Midbrain (tissue), 1 donor: Measurements from ENCODE around the gene MUC4.
"Not testable (repeated sequence)": the region's sequence is repeated elsewhere in the genome, so short reads cannot be mapped to it uniquely, and the experiment has no call there.

Experiments
- DNase-seq: peaks from one replicate; lab custom pipeline; 2025; lab: John Stamatoyannopoulos, UW

The MUC4 gene

DNA sequence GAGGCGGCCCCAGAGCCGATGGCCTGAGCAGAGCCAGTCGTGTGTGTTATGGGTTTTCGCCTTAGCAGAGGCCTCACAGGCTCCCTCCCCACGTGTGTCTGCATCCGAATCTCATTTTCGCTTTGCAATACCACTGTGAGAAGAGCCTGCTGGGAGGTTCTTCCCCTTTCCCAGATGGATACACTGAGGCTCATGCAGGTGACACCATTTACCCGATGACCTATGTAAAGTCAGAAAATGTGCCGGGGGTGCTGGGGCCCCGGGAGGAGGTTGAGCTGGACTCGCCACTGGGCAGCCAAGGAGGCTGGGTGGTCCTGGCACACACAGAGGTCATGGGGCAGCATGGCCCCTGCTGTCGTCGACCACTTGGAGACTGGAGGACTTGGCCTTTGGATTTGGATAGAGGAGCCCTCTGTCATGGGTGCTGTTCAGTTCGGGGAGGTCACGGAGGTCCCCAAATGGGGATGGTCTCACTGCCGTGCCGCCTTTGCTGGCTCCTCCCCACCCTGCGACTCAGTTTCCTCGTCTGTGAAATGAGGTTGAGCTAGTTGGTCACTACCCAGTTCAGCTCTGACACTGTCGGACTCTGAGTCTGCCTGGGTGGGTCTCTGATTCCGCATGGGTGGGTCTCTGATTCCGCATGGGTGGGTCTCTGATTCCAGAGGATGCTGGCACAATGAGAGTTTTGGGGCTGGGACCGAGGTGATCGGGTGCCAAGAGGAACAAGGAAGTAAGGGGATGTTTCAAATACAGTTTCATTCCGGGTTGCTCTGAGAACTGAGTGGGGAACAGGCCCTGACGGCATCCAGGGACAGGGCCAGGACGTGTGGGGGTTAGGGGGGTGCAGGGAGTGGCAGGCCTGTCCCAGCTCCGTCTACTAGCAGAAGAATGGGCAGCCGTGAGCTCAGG lies 23.2 kb upstream of the MUC4 start:
- DNase-seq = no peak

GRCh38 chr3:195829897-195830254 lies 18.1 kb upstream of the MUC4 start:
- DNase-seq = no peak

- no peak for DNase-seq
Measured at GRCh38 chr3:195828762-195829161, 17.0 kb upstream of the MUC4 start.

DNA sequence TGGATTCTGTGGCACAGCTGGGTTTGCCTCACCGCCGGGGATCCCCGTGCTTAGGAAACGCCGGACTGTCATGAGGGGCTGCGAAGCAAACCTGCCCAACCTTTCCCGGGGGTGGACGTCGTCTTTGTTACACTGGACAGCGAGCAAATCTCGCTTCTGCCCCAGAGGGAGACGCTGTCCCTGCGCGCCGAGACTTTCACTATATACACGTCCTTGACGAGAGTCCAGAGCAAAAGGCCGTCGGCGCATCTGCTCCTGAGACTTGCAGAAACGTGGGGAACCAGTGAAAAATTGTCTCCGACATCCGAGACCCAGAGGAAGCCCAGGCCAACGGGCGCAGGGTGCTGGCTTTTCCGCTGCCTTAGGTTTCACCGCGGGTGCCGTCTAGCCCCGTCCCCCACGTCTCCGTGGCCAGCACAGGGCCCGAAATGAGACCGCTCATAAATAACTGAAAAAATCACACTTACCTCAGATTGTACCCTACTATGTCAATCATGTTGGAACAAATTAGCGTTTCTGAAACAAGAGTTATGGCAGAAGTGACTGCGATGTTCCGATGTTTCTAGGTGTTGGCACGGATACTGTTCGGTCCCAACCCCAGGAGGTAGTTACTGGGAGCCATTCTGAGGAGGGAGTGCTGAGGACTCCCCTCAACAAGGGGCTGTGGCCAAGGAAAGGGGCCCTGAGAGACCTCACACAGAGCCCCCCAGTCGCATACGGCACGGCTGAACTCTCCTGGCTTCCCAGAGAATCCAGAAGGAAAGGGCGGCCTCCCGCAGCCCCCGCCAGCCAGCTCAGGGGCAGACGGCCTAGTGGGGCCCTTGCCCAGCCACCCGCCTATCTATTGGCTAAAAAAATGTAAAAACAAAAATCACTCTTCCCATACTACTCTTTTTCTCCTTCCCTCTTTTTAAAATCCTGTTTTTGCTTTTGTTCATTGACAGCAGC lies 14.4 kb upstream of the MUC4 start:
- no peak for DNase-seq

GRCh38 chr3:195825191-195825588 lies 13.5 kb upstream of the MUC4 start:
- no peak for DNase-seq

GRCh38 chr3:195824425-195825190 lies 12.9 kb upstream of the MUC4 start:
- DNase-seq = not testable (repeated sequence)

DNA sequence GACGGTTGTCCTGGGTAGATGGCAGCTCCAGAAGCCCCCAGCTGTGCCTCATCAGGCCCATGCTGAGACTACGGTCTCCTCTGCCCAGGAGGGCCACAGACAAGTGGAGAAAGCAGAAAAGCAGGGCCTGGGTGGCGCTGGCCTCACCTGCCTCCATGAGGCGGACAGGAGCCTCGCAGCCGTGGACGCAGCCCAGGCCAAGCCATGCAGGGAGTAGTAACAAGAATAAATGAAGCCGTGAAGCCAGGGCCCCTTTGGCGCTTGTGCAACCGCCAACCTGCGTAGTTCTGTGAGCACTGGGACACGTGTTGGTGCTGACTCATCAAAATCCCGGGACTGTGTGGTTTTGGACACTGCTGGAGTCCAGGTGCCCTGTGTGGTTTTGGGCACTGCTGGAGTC lies 12.3 kb upstream of the MUC4 start:
- DNase-seq = no peak

- no peak for DNase-seq
Measured at GRCh38 chr3:195823280-195823679, 11.6 kb upstream of the MUC4 start.

DNA sequence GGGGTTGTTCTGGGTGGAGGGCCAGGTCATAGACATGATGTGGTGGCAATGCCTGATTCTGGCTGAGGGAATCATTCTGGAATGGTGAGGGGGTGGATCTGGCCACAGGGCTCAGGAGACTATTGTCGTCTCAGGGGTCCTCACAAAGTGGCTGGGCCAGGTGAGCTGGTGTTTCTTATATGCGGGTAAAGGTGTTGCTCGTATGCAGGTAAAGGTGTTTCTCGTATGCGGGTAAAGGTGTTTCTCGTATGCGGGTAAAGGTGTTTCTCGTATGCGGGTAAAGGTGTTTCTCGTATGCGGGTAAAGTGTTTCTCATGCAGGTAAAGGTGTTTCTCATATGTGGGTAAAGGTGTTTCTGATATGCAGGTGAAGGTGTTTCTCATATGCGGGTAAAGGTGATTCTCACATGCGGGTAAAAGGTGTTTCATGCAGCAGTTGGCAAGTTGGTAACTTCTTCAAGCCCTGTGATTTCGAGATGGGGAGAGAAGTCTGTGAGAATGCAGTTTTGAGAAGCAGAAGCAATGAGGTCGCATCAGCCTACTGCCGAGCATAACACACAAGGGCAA lies 10.5 kb upstream of the MUC4 start:
- no peak for DNase-seq

DNA sequence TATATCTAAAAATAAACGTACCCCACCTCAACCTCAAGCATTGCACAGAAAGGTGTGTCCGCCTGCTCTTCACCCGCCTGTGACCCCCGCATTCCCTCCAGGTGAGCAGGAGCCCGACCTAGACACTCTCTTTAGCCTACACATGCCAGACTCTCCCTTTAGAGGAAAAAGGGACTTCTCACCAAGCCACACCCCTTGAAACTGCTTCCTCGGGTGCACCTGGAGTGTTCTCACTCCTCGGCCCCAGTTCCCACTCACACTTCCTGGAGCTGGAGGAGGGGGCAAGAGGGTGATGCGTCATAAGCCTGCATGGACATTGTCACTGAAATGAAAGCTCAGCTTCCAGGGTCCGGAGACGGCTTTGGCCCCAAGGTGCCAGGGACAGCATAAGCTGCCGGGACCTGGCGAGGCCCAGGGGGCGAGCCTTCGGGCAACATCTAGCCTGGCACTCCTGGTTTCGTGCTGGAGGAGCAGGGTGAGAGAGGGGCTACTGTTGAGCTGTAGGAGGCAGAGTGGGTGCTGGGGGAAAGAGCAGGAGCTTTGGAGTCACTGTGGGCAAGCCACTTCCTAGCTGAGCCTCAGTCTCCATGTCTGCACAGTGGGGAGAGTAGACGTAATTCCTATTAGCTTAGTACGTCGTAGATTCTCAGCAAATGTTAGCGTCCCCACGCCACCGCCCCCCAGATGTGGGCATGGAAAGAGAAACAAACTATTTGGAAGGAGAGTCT lies 9.8 kb upstream of the MUC4 start:
- DNase-seq = no peak

DNA sequence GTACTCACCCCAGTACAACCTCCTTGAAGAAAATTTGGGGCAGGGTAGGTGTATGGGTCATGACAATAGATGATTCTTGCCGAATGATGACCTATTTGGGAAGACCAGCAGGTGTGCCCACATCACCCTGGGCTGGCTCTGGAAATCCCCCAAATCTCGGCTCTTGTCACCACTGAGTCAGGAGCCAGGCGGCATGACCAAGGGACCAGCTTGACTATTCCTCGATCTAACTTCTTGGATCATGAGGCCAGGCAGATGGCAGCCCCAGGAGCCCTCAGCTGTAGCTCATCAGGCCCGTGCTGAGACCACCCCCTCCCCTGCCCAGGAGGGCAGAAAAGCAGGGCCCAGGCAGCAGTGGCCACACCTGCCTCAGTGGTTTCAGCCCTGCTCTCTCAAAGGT lies 9.2 kb upstream of the MUC4 start:
- DNase-seq = no peak

DNA sequence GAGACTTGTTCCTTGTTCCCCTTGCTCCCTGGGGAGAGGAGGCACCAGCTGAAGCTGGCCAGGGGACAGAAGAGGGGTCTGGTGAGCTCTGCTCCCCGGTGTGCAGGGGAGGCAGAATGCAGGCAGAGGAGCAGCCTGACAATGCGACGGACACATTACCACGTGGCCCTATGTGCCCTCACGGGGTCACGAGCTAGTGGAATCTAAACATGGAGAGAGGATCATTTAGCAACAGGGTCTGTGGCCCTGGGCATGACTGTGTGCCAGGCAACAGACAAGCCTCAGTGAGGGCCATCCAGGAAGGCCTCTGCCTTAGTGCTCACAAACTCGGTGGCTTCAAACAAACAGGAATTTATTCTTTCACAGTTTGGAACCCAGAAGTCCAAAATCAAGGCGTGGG lies 8.5 kb upstream of the MUC4 start:
- DNase-seq = no peak

DNA sequence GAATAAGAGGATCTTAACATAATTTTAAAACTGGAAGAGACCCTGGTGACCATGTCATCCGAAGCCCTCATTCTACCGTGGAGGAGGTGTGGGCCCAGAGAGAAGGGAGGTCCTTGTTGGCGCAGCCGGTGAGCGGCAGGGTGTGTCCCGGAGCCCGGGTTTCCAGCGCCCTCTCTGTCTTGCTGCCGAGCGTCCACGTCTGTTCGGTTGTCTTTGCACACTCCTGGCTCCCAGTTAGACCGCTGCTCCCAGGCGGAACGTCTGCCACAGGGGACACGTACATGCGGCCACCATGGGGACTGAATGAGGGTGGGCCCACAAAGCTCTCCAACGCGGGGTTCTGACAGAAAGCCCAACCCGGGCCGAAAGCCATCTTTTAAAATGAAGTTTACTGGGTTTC lies 6.6 kb upstream of the MUC4 start:
- no peak for DNase-seq

GRCh38 chr3:195817578-195818135 lies 5.9 kb upstream of the MUC4 start:
- no peak for DNase-seq

- DNase-seq = not testable (repeated sequence)
Measured at GRCh38 chr3:195816276-195816913, 4.7 kb upstream of the MUC4 start.

DNA sequence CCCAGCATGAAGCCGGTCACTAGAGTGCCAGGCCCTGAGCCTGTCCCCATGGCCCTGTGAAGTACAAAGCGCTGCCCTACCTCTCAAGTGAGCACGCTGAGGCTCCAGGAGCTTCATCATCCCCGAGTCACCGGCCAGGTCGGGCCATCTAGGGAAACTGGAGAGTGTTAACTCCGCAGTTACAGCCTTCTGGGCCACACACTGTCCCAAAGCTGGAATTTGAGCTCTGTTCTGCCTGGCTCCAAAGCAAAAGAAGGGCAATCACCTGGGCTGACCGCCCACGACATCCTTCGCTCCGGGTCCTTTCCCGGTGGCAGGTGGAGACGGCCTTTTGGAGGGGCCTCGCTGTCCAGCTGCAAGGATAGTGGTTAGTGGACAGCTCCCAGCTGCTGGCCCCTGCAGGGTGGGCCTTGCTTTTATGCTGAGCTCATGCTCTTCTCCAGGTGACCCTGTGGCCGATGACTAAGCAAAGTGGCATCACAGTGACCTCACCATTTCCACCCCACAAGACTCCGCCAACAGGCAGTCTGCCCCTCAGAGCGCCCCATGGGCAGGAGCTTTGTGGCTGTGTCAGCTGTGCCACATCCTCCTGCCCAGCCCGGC lies 3.5 kb upstream of the MUC4 start:
- DNase-seq = no peak

GRCh38 chr3:195813916-195814640 lies 2.3 kb upstream of the MUC4 start:
- no peak for DNase-seq

DNA sequence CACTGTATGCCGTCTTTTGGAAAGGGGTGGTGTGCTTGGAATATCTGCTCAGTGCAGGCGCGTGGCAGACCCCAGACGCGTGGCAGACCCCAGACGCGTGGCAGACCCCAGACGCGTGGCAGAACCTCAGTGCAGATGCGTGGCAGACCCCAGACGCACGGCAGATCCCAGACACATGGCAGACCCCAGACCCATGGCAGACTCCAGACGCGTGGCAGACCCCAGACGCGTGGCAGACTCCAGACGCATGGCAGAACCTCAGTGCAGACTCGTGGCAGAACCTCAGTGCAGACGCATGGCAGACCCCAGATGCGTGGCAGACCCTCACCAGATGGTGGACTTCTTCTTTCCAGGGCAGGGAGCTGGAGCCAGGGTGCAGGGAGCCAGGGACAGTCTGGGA lies 637 bp upstream of the MUC4 start:
- DNase-seq = no peak

DNA sequence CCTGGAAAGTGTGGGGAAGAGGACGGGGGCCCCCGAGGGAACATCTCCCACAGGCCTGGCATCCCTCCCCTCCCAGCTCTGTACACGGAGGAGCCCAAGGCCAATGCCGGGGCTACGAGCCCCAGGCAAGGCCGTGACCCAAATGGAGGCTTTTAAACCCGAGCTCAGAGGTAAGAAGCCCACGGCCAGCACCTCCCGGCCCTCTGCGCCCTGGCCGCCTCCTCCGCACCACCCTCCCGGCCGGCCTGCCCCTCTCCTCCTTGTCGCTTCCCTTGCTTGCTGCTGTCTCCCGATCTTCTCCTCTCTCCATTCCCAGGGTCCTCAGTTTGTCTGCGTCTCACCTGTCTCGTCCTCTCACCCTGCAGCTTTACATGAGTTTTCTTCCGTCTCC lies 1.3 kb downstream of the MUC4 start:
- no peak for DNase-seq
